Panc1 (cell line): ENCODE data around the gene TTLL7. TPM values are rescaled to one million over a fixed set of nuclear protein-coding genes. Genes with fewer than 3 reads are reported as not detected.

ENCODE experiments used
- ATAC-seq: fragments of 200-7000 bp; cut with Tn5 transposase; 2 replicates; pipeline ENCODE4 v1.9.1; 2020; ENCODE audit warnings: mild to moderate bottlenecking, moderate library complexity
- BruUV-seq: library from RNA; stranded (reverse); fragments of 400-500 nt; replicated peaks from 2 replicates; lab custom pipeline; 2021; lab: Mats Ljungman, UMichigan
- CTCF ChIA-PET: fragments of 300-600 bp; sonication (Branson Sonifier 250); formaldehyde crosslinking; loops from one replicate; lab custom pipeline; 2022; ENCODE audit warnings: antibody characterized with exemption; lab: Charles Lee
- POLR2A ChIA-PET: fragments of 300-600 bp; sonication (Branson Sonifier 250); formaldehyde crosslinking; loops from one replicate; lab custom pipeline; 2022; ENCODE audit warnings: antibody characterized with exemption; lab: Charles Lee
- DNase-seq: peaks from one replicate; pipeline ENCODE4 v3.0.0-alpha.2; 2010; ENCODE audit warnings: low read depth, low spot score
- H3K27ac ChIP-seq: 2 replicates; pipeline ENCODE4 v1.5.1; 2011; ENCODE audit warnings: mild to moderate bottlenecking, low read length, inconsistent platforms
- H3K27me3 ChIP-seq: fragments of 200-500 bp; sonication (Bioruptor generic); 2 replicates; pipeline ENCODE4 v1.6.0; 2014; ENCODE audit warnings: low read length, inconsistent platforms; ENCODE audit not compliant: control insufficient read depth, insufficient read depth
- H3K36me3 ChIP-seq: fragments of 200-500 bp; sonication (Bioruptor generic); 2 replicates; pipeline ENCODE4 v1.5.1; 2014; ENCODE audit warnings: inconsistent platforms, mild to moderate bottlenecking, low read length, moderate library complexity; ENCODE audit not compliant: control insufficient read depth, insufficient read depth
- H3K4me1 ChIP-seq: 2 replicates; pipeline ENCODE4 v1.5.1; 2011; ENCODE audit warnings: inconsistent platforms, mild to moderate bottlenecking, low read length, moderate library complexity; ENCODE audit not compliant: control insufficient read depth, insufficient read depth
- H3K4me3 ChIP-seq, 2 experiments: 2 replicates each; pipeline ENCODE4 v1.5.1; 2011 to 2012; ENCODE audit warnings: low read depth in 2 of 2, low read length in 2 of 2, mild to moderate bottlenecking in 2 of 2, inconsistent platforms in 1 of 2, moderate library complexity in 1 of 2
- H3K9me3 ChIP-seq: fragments of 200-500 bp; sonication (Bioruptor generic); 2 replicates; pipeline ENCODE4 v1.5.1; 2014; ENCODE audit warnings: low read depth, mild to moderate bottlenecking, inconsistent platforms, low read length, moderate library complexity; ENCODE audit not compliant: control insufficient read depth, insufficient read depth
- CTCF ChIP-seq: fragments of 450-650 bp; IDR thresholded peaks from 2 replicates; pipeline ENCODE4 v1.5.1; 2017; ENCODE audit warnings: mild to moderate bottlenecking
- POLR2AphosphoS5 ChIP-seq: IDR thresholded peaks from 2 replicates; pipeline ENCODE4 v1.6.1; 2012; ENCODE audit warnings: mild to moderate bottlenecking, low read depth, low read length, moderate library complexity
- SIN3A ChIP-seq: IDR thresholded peaks from 2 replicates; pipeline ENCODE4 v1.6.1; 2012; ENCODE audit warnings: low read depth, mild to moderate bottlenecking, low read length, moderate library complexity, borderline replicate concordance; ENCODE audit not compliant: insufficient read depth
- TCF7L2 ChIP-seq: IDR thresholded peaks from 2 replicates; pipeline ENCODE4 v1.6.1; 2011; ENCODE audit warnings: mild to moderate bottlenecking, low read depth, low read length, inconsistent platforms
- in situ Hi-C: cut with HindIII; loops from 2 replicates; pipeline ENCODE4 v1.10.0; 2016; ENCODE audit warnings: low sequenced_read_pairs, low pct_unique_long_range_greater_than_20kb
- intact Hi-C: fragments of 100-400 bp; cut with micrococcal nuclease; formaldehyde crosslinking; loops from one replicate; pipeline ENCODE4 v1.10.0; 2022; ENCODE audit not compliant: unreplicated experiment
- total RNA-seq: library from RNA; stranded (reverse); gene quantifications from one replicate; pipeline ENCODE4 v1.2.1, GENCODE V29; 2021; ENCODE audit not compliant: unreplicated experiment
- TF ChIP-seq, protein P1 (sequence below), 2 experiments: IDR thresholded peaks; 2 replicates each; pipeline ENCODE4 v1.6.1; 2011 to 2012; ENCODE audit warnings: low read depth in 2 of 2, control low read depth in 1 of 2, low read length in 1 of 2, mild to moderate bottlenecking in 1 of 2, moderate library complexity in 1 of 2; ENCODE audit not compliant: insufficient read depth in 1 of 2

TTLL7 gene
- total RNA-seq, 1 experiment from 2014 or later = 31.4 TPM

GRCh38 chr1:83920320-83920719, 78.6 kb downstream of the TTLL7 start:
- H3K36me3 ChIP-seq = no peaks in the 10 kb centered on the region
- no peak for TF ChIP-seq SIN3A
- no peak for TF ChIP-seq POLR2AphosphoS5
- TF ChIP-seq TCF7L2 = no peak
- TF ChIP-seq, protein P1, sequence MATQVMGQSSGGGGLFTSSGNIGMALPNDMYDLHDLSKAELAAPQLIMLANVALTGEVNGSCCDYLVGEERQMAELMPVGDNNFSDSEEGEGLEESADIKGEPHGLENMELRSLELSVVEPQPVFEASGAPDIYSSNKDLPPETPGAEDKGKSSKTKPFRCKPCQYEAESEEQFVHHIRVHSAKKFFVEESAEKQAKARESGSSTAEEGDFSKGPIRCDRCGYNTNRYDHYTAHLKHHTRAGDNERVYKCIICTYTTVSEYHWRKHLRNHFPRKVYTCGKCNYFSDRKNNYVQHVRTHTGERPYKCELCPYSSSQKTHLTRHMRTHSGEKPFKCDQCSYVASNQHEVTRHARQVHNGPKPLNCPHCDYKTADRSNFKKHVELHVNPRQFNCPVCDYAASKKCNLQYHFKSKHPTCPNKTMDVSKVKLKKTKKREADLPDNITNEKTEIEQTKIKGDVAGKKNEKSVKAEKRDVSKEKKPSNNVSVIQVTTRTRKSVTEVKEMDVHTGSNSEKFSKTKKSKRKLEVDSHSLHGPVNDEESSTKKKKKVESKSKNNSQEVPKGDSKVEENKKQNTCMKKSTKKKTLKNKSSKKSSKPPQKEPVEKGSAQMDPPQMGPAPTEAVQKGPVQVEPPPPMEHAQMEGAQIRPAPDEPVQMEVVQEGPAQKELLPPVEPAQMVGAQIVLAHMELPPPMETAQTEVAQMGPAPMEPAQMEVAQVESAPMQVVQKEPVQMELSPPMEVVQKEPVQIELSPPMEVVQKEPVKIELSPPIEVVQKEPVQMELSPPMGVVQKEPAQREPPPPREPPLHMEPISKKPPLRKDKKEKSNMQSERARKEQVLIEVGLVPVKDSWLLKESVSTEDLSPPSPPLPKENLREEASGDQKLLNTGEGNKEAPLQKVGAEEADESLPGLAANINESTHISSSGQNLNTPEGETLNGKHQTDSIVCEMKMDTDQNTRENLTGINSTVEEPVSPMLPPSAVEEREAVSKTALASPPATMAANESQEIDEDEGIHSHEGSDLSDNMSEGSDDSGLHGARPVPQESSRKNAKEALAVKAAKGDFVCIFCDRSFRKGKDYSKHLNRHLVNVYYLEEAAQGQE (IDR thresholded peaks at IDR 0.05; ENCODE audit: insufficient read depth in 1 of 2, low read depth in 2 of 2, low read length in 1 of 2) = no peak
- no peak for TF ChIP-seq CTCF
- H3K27me3 ChIP-seq = no peaks in the 10 kb centered on the region
- H3K4me3 ChIP-seq = no peak overlapping the region
- POLR2A ChIA-PET = no interaction called here
- CTCF ChIA-PET = no interaction called here
- H3K9me3 ChIP-seq = no peaks in the 10 kb centered on the region
- H3K27ac ChIP-seq = no peak overlapping the region
- ATAC-seq = no peak
- H3K4me1 ChIP-seq = no peaks in the 10 kb centered on the region
- DNase-seq = no peak
- in situ Hi-C loops (loop anchor here (25.0 kb wide), 1 partner anchor 692 kb away; no protein-coding TSS in a partner anchor), intact Hi-C loops (no loop called here)
- BruUV-seq = no TSS peak

DNA sequence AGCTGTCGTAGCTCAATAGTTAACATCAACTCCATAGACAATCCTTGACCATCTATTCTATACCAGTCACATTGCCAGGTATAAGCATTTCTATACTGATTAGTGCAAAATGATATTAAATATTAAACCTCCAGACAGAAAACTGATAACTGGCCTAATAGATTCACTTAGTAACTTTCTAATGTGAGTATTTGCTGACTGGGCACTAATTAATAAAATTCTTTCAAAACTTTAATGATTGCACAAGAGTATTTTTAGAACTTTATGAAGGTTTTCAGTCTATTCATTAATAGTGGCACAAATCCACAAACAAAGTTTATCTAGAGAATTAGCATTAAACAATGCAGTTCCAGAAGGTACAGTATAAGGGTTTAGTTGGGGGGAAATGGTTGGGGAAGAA, 79.1 kb downstream of the TTLL7 start:
- Histone ChIP-seq H3K4me1 (no peaks in the 10 kb centered on the region), H3K36me3 (no peaks in the 10 kb centered on the region), H3K27me3 (no peaks in the 10 kb centered on the region), H3K4me3 (no peak overlapping the region), H3K27ac (no peak overlapping the region), H3K9me3 (no peaks in the 10 kb centered on the region)
- intact Hi-C loops (no loop called here), in situ Hi-C loops (loop anchor here (10.0 to 25.0 kb wide), 2 partner anchors 692 to 835 kb away; no protein-coding TSS in a partner anchor)
- POLR2A ChIA-PET = interaction anchor here (0.7 to 0.8 kb wide), 3 partner anchors 165 to 941 kb away, joined by 3 to 9 read pairs (median 5); no protein-coding TSS in a partner anchor
- ATAC-seq = no peak
- TF ChIP-seq TCF7L2 (no peak), CTCF (no peak), POLR2AphosphoS5 (no peak), SIN3A (no peak)
- TF ChIP-seq, protein P1 (IDR thresholded peaks at IDR 0.05; ENCODE audit: insufficient read depth in 1 of 2, low read depth in 2 of 2, low read length in 1 of 2) = no peak
- CTCF ChIA-PET = no interaction called here
- no TSS peak for BruUV-seq
- DNase-seq = no peak
